GM12864 (cell line): ENCODE results near the gene PCNX1.
"Not testable (repeated sequence)": the region's sequence is repeated elsewhere in the genome, so short reads cannot be mapped to it uniquely, and the experiment has no call there.

Experiments
- DNase-seq: peaks from one replicate; pipeline ENCODE4 v3.0.0-alpha.2; 2011; ENCODE audit warnings: low read depth
- H3K4me3 ChIP-seq: 2 replicates; pipeline ENCODE4 v1.5.1; 2011; ENCODE audit warnings: mild to moderate bottlenecking, low read depth, low read length, control low read depth
- CTCF ChIP-seq: IDR thresholded peaks from 2 replicates; pipeline ENCODE4 v1.5.1; 2011; ENCODE audit warnings: low read depth, mild to moderate bottlenecking, moderate library complexity, low read length, control low read depth, inconsistent platforms; ENCODE audit errors: missing control alignments

The PCNX1 gene

GRCh38 chr14:71012888-71013287 is 105.6 kb downstream of the PCNX1 start:
- no peak for DNase-seq
- no peak for TF ChIP-seq CTCF
- H3K4me3 ChIP-seq = no peak overlapping the region

- no peak for TF ChIP-seq CTCF
- no peak for DNase-seq
- no peak overlapping the region for H3K4me3 ChIP-seq
Measured at GRCh38 chr14:71013551-71014192, 106.4 kb downstream of the PCNX1 start.

GRCh38 chr14:71019917-71020316 is 112.7 kb downstream of the PCNX1 start:
- not testable (repeated sequence) for DNase-seq, H3K4me3 ChIP-seq

- no peak for DNase-seq
- TF ChIP-seq CTCF = no peak
- H3K4me3 ChIP-seq = no peak overlapping the region
Measured at GRCh38 chr14:71021347-71022011, 114.2 kb downstream of the PCNX1 start.

GRCh38 chr14:71022012-71022869 is 115.0 kb downstream of the PCNX1 start:
- DNase-seq = no peak
- TF ChIP-seq CTCF = no peak
- no peak overlapping the region for H3K4me3 ChIP-seq

GRCh38 chr14:71022939-71023338 is 115.7 kb downstream of the PCNX1 start:
- no peak for TF ChIP-seq CTCF
- no peak for DNase-seq

GRCh38 chr14:71029236-71029781 is 122.0 kb downstream of the PCNX1 start:
- no peak for DNase-seq
- no peak overlapping the region for H3K4me3 ChIP-seq
- no peak for TF ChIP-seq CTCF

More at GRCh38 chr14:71022939-71023338, 115.7 kb downstream of the PCNX1 start:
- no peak overlapping the region for H3K4me3 ChIP-seq
